Inferior parietal cortex (tissue), 1 donor: ENCODE measurements around the gene USP20.
"Not testable (repeated sequence)": the region's sequence is repeated elsewhere in the genome, so short reads cannot be mapped to it uniquely, and the experiment has no call there.

Experiments used
- DNase-seq: peaks from one replicate; pipeline ENCODE4 v3.0.0-alpha.2; 2016; ENCODE audit errors: extremely low spot score

The USP20 gene

GRCh38 chr9:129835128-129835859, at the start of gene USP20, which contains the start of gene C9orf78:
USP20 (plus strand) TSS chr9:129835458; CDS start chr9:129852556, 17,098 bp downstream.
C9orf78 (minus strand) TSS chr9:129835275; CDS start chr9:129835221, 54 bp downstream.
- DNase-seq, result peak; percentile 97

GRCh38 chr9:129785866-129786265, 49.4 kb upstream of the USP20 start:
- no peak for DNase-seq

- DNase-seq, result no peak
Observed at GRCh38 chr9:129786481-129786880, 48.8 kb upstream of the USP20 start.

- DNase-seq, result no peak
Observed at GRCh38 chr9:129794549-129794948, 40.7 kb upstream of the USP20 start.

GRCh38 chr9:129796029-129796428, 39.2 kb upstream of the USP20 start:
- not testable (repeated sequence) for DNase-seq

GRCh38 chr9:129798973-129799372, 36.3 kb upstream of the USP20 start:
- DNase-seq, result no peak

GRCh38 chr9:129801504-129801903, 33.8 kb upstream of the USP20 start:
- no peak for DNase-seq

- peak; percentile 96 for DNase-seq
Observed at GRCh38 chr9:129802833-129803675, 32.2 kb upstream of the USP20 start, which contains the start of gene TOR1B. TOR1B (plus strand) TSS chr9:129803184; CDS start chr9:129803213, 29 bp downstream.

GRCh38 chr9:129803676-129804060, 31.6 kb upstream of the USP20 start:
- peak; percentile 9 for DNase-seq

- DNase-seq, result no peak
Observed at GRCh38 chr9:129806061-129806460, 29.2 kb upstream of the USP20 start.

GRCh38 chr9:129809346-129809745, 25.9 kb upstream of the USP20 start:
- DNase-seq, result no peak

- no peak for DNase-seq
Observed at GRCh38 chr9:129810116-129810515, 25.1 kb upstream of the USP20 start.

GRCh38 chr9:129810788-129811187, 24.5 kb upstream of the USP20 start:
- DNase-seq, result no peak

GRCh38 chr9:129811967-129812363, 23.3 kb upstream of the USP20 start:
- DNase-seq, result no peak

GRCh38 chr9:129812385-129812784, 22.9 kb upstream of the USP20 start:
- no peak for DNase-seq

GRCh38 chr9:129813661-129814060, 21.6 kb upstream of the USP20 start:
- no peak for DNase-seq

- DNase-seq, result no peak
Observed at GRCh38 chr9:129814432-129815223, 20.6 kb upstream of the USP20 start.

- DNase-seq, result no peak
Observed at GRCh38 chr9:129815278-129815677, 20.0 kb upstream of the USP20 start.

GRCh38 chr9:129816501-129817435, 18.5 kb upstream of the USP20 start:
- no peak for DNase-seq

- no peak for DNase-seq
Observed at GRCh38 chr9:129822898-129823541, 12.2 kb upstream of the USP20 start.
